Amygdala (tissue), 56 donors: ENCODE measurements around the gene SYCN.
"Not testable (repeated sequence)": the region's sequence is repeated elsewhere in the genome, so short reads cannot be mapped to it uniquely, and the experiment has no call there.

Source experiments
- DNase-seq, 56 donors: peaks; one replicate each; lab custom pipeline; 2025; lab: John Stamatoyannopoulos, UW

SYCN gene

GRCh38 chr19:39203372-39204341 lies at the start of gene SYCN:
SYCN (minus strand) TSS chr19:39204263; CDS start chr19:39204254, 9 bp downstream.
- no peak for DNase-seq

GRCh38 chr19:39253374-39254149 lies 49.5 kb upstream of the SYCN start:
- no peak for DNase-seq

GRCh38 chr19:39252458-39252857 lies 48.4 kb upstream of the SYCN start:
- DNase-seq: no peak

- no peak for DNase-seq
These were observed 47.8 kb upstream of the SYCN start for GRCh38 chr19:39251846-39252245.

- no peak for DNase-seq
These were observed 47.0 kb upstream of the SYCN start for GRCh38 chr19:39251081-39251480.

- DNase-seq: no peak
These were observed 44.7 kb upstream of the SYCN start, which contains the start of gene IFNL4 for GRCh38 chr19:39248806-39249205. IFNL4 (minus strand) TSS chr19:39248856.

GRCh38 chr19:39247701-39248664 lies 43.9 kb upstream of the SYCN start:
- no peak for DNase-seq

GRCh38 chr19:39246951-39247669 lies 43.0 kb upstream of the SYCN start:
- DNase-seq: peak in 26 of 56 donors; percentile 3 to 46 (median 18)

- not testable (repeated sequence) for DNase-seq
These were observed 41.1 kb upstream of the SYCN start for GRCh38 chr19:39245166-39245565.

GRCh38 chr19:39244410-39245100 lies 40.5 kb upstream of the SYCN start, which contains the start of gene IFNL3:
IFNL3 (minus strand) TSS chr19:39245006; CDS start chr19:39244967, 39 bp downstream.
- not testable (repeated sequence) for DNase-seq

GRCh38 chr19:39243741-39244140 lies 39.7 kb upstream of the SYCN start:
- not testable (repeated sequence) for DNase-seq

- no peak for DNase-seq
These were observed 36.4 kb upstream of the SYCN start for GRCh38 chr19:39240421-39240820.

GRCh38 chr19:39238944-39239343 lies 34.9 kb upstream of the SYCN start:
- DNase-seq: no peak

- no peak for DNase-seq
These were observed 34.1 kb upstream of the SYCN start for GRCh38 chr19:39238209-39238608.

GRCh38 chr19:39237200-39238184 lies 33.4 kb upstream of the SYCN start:
- no peak for DNase-seq

- no peak for DNase-seq
These were observed 32.5 kb upstream of the SYCN start for GRCh38 chr19:39236527-39236926.

GRCh38 chr19:39232708-39233107 lies 28.6 kb upstream of the SYCN start:
- DNase-seq: no peak
